ENCODE results near the gene TMEM269. TPM values are rescaled to one million over a fixed set of nuclear protein-coding genes. Genes with fewer than 3 reads are reported as not detected.

Gene TMEM269
- total and polyA plus RNA-seq, 2 experiments from 2014 or later, result 0.12 to 0.40 TPM

GRCh38 chr1:42846257-42847110 lies 61.7 kb downstream of the TMEM269 start, which contains the start of gene ZNF691:
ZNF691 (plus strand) TSS chr1:42846613; CDS start chr1:42849659, 3,046 bp downstream.
- Histone ChIP-seq H3K4me1 (ENCODE audit: insufficient read depth) (peaks cover 4% of the 10 kb centered on the region), H2AFZ (peak within 1 kb of the TSS; percentile 88), H3K4me3 (peak within 1 kb of the TSS; percentile 62), H3K9me3 (ENCODE audit: low read depth) (no peaks in the 10 kb centered on the region), H4K20me1 (ENCODE audit: insufficient read depth, poor library complexity, severe bottlenecking) (no peaks in the 10 kb centered on the region), H3K27ac (peak within 1 kb of the TSS; percentile 36), H3K79me2 (peaks cover 15% of the 10 kb centered on the region), H3K36me3 (replicated peaks; ENCODE audit: insufficient read depth, low read depth) (no peaks in the 10 kb centered on the region), H3K9me2 (replicated peaks; ENCODE audit: insufficient read depth) (no peaks in the 10 kb centered on the region), H3K27me3 (no peaks in the 10 kb centered on the region), H3K4me2 (peak within 1 kb of the TSS; percentile 90)
- TF ChIP-seq CTCF (IDR thresholded peaks at IDR 0.05; ENCODE audit: poor library complexity) (peak; percentile 52), EZH2 (IDR thresholded peaks at IDR 0.05; ENCODE audit: borderline replicate concordance) (no peak), EZH2phosphoT487 (IDR thresholded peaks at IDR 0.05; ENCODE audit: low read depth, severe bottlenecking, unreplicated experiment) (no peak)
- DNase-seq (ENCODE audit: low spot score), result peak; percentile 96
- 1% methylated on average over 38 of the region's 50 CpGs for WGBS (ENCODE audit: low lambda C conversion rate, missing lambda C conversion rate)

DNA sequence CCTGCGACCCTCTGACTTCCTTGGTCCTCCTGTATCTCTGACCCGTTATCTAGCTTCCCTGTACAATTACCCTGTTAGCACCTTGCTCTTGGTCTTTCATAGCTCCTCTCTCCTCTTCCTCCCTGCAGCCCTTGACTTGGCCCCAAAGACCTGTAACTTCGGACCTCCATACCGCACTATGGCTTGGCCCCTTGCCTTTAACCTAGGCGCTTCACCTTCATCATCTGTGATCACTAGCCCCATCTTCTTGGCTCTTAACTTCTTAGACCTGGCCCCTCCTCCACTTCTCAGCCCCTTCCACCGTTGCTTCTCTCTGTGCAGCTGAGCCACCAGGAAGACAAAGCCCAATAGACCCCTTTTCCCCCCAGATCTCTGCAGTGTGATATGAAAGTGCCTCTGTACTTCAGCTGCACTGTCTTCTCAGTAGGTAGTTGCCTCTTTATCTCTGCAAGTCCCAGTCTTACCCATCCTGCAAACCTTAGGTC lies 62.4 kb downstream of the TMEM269 start:
- Histone ChIP-seq H3K27ac (peak overlapping the region; percentile 36), H3K4me2 (peak overlapping the region; percentile 90), H2AFZ (peak overlapping the region; percentile 72), H3K9me2 (replicated peaks; ENCODE audit: insufficient read depth) (no peaks in the 10 kb centered on the region), H3K4me3 (peak overlapping the region; percentile 62), H3K4me1 (ENCODE audit: insufficient read depth) (peaks cover 5% of the 10 kb centered on the region), H3K9me3 (ENCODE audit: low read depth) (no peaks in the 10 kb centered on the region), H3K79me2 (peaks cover 15% of the 10 kb centered on the region), H3K27me3 (no peaks in the 10 kb centered on the region), H4K20me1 (ENCODE audit: insufficient read depth, poor library complexity, severe bottlenecking) (no peaks in the 10 kb centered on the region), H3K36me3 (replicated peaks; ENCODE audit: insufficient read depth, low read depth) (no peaks in the 10 kb centered on the region)
- no peak for DNase-seq (ENCODE audit: low spot score)
- 15% methylated on average over 6 of the region's 6 CpGs for WGBS (ENCODE audit: low lambda C conversion rate, missing lambda C conversion rate)
- TF ChIP-seq EZH2 (IDR thresholded peaks at IDR 0.05; ENCODE audit: borderline replicate concordance) (no peak), EZH2phosphoT487 (IDR thresholded peaks at IDR 0.05; ENCODE audit: low read depth, severe bottlenecking, unreplicated experiment) (no peak), CTCF (IDR thresholded peaks at IDR 0.05; ENCODE audit: poor library complexity) (no peak)

DNA sequence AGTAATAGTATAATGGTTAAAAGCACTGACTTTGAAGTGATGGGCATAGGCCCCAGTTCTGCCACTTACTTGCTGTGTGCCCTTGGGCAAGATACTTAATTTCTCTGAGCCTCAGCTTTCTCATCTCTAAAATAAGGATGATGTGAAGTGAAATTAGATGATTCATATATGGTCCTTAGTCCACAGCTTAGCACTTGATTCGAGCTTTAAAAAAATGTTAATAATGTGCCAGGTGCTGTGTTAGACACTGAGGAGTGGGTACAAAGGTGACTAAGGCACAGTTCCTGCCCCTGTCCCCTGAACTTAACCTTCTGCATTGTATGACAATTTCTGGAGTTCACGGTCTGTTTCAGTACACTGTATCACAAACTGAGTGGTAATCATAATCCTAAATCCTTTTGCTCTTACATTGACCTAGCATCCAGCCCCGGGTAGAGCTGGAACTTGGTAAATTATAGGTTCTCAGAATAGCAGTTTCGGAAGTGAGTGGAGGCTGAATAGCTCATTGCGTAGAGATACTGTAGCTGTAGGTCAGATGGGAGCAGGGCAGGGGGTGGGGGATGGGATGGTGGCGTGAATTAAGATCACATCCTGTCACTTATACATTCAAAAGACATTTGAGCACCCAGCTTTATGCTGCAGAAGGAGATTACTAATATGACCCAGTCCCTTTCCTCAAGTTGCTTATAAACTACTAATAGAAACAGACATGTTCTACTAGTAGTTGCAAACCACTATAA lies 63.1 kb downstream of the TMEM269 start:
- Histone ChIP-seq H3K27ac (no peak overlapping the region), H3K4me3 (no peak overlapping the region), H3K9me3 (ENCODE audit: low read depth) (no peaks in the 10 kb centered on the region), H3K79me2 (peaks cover 15% of the 10 kb centered on the region), H2AFZ (no peak overlapping the region), H3K4me1 (ENCODE audit: insufficient read depth) (peaks cover 10% of the 10 kb centered on the region), H3K27me3 (no peaks in the 10 kb centered on the region), H3K4me2 (peak overlapping the region; percentile 90), H4K20me1 (ENCODE audit: insufficient read depth, poor library complexity, severe bottlenecking) (no peaks in the 10 kb centered on the region), H3K9me2 (replicated peaks; ENCODE audit: insufficient read depth) (no peaks in the 10 kb centered on the region), H3K36me3 (replicated peaks; ENCODE audit: insufficient read depth, low read depth) (no peaks in the 10 kb centered on the region)
- DNase-seq (ENCODE audit: low spot score), result no peak
- 78% methylated on average over 6 of the region's 6 CpGs for whole genome bisulfite sequencing (ENCODE audit: low lambda C conversion rate, missing lambda C conversion rate)
- TF ChIP-seq EZH2phosphoT487 (IDR thresholded peaks at IDR 0.05; ENCODE audit: low read depth, severe bottlenecking, unreplicated experiment) (no peak), CTCF (IDR thresholded peaks at IDR 0.05; ENCODE audit: poor library complexity) (no peak), EZH2 (IDR thresholded peaks at IDR 0.05; ENCODE audit: borderline replicate concordance) (no peak)
